ENCODE results near the gene CDH23.

CDH23 gene

DNA sequence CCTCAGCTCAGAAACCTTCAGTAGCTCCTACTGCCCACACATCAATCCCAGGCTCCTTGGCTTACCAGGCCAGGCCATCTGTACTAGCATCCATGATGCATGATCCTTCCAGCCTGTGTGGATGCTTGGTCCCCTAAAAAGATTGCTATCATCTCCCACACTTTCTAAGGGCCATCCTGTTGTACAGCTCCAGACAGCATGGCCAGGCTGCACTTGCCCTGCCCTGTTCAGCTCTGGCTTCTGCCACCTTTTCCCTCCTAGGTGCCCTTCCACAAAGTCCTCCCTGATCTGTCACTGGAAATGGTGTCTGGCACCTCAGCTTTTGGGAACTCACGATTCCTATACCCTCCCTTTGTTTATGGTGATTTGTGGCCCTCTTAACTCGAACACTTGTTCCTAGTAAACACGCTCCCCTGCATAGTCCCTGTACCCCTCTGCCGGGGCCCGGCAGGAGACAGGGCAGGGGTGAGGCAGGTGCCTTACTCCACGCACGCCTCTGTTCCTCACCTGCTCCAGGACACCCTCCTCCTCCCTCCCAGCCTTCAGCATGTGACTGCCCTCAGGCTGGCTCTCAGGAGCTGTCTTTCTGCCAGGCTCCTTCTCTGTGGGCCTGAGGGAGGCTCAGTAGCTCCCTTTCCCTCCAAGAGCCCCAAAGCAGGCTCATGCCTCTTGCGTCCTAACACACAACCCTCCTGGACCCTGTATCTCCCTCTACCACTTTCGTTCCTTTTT, 71.8 kb downstream of the CDH23 start:
- no peak for DNase-seq

GRCh38 chr10:71471006-71471405, 74.3 kb downstream of the CDH23 start:
- DNase-seq: no peak

DNA sequence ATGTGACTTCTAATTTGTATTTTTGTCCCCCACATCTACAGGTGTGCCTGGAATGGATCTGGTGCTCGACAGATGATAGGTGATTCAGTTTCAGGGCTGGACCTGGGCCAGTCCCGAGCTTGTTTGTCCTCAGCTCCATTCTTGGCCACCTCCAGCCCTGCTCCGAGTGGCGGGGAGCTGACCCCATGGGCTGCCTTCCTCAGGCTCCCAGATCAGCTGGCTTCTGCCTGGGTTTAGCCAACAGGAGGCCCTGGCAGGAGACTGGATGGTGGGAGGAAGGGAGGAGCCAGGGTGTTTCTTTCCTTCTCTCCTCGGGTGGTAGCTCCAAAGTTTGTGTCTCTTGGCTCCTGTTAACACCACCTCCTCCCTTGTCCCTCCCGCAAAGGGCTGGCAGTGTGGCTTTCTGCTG, 75.2 kb downstream of the CDH23 start:
- DNase-seq: no peak

- DNase-seq: no peak
Measured at GRCh38 chr10:71472466-71472865, 75.7 kb downstream of the CDH23 start.

- DNase-seq: no peak
Measured at GRCh38 chr10:71472912-71473311, 76.2 kb downstream of the CDH23 start.

GRCh38 chr10:71473671-71474599, 77.2 kb downstream of the CDH23 start:
- no peak for DNase-seq

DNA sequence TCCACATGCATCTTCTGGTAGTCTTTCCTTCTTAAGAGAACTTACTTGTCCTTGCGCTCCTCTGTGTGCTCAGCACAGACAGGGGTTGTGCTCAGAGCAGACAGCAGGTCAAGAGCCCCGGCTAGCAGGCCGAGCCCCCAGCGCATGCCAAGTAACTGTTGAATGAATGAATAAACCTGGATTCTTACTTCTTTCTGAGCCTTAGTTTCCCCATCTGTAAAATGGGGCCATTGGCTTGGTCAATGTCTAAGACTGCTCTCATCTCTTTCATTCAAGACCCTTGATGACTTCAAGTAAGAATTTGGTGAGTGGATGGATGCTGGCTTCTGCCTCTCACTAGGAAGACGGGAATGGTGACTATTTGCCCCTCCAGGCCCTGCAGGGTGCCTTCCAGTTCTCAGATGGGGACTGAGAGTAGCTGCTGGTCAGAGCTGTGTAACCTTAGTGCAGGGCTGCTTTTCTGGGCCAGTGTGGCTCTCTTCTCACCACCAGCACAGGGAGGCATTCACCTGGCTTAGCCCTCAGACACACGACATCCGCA, 78.1 kb downstream of the CDH23 start:
- DNase-seq: no peak

DNA sequence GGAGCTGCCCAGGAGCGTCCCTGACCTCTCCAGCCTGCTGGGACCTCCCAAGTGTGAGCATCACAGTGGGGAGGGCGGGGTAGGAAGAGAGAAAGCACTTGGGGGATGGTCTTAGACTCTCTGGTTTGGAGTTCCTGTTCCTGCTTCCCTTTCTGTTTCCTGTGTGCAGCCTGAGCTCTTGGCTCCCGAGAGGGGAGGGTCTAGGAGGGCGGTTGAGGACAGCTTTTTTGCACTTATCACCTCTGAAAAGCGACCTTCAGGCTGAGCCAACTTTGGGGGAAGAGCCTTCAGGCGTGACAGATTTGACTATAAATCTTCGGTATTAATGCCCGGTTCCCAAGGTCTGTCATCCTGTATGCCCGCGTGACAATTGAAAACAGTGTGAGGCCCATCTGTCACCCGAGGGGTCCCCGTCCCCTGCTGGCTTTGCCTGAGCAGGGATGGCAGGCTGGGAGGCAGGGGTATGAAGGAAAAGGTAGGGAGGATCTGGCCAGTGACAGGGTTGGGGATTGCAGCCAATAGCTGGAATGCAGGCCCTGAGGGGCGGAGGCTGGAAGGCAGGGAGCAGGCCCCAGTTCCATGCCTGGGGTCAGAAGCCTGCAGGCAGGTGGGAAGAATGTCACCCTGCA, 78.6 kb downstream of the CDH23 start:
- DNase-seq: no peak

DNA sequence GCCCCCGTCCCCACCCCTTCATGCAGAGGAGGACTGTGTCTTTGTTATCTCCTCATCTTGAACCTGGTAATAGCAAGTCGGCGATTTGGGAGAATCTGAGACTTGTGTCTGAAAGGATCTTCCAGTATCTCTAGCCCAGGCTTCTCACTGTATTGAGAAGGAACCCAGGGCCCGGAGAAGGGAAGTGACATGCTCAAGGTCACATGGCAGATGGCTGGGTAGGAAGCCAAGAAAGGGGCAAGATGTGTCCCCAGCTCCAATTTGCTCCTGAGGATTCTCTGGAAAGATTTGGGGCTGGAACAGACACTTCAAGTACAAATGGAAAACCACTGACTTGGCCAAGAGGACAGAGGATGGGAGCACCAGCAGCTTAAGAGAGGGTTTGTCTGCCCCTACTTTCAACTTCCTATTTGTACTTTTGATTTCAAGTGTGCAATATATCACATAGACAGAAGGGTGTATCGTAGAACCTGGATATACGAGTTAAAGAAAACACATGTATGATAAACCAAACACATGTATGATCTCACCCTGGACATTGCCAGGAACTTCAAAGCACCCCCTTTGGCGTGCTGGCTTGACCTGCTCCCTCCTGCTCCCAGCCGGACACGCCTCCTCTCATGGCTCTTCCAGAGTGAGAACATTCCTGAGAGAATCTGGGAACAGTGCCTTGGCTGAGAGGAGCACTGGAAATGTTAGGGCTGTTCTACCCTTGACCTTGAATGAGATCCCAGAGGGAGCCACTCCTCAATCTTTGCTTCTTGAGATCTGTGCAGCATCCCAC, 79.7 kb downstream of the CDH23 start:
- DNase-seq: no peak

- DNase-seq: no peak
Measured at GRCh38 chr10:71478173-71478572, 81.5 kb downstream of the CDH23 start.

GRCh38 chr10:71478813-71479365, 82.2 kb downstream of the CDH23 start:
- no peak for DNase-seq

DNA sequence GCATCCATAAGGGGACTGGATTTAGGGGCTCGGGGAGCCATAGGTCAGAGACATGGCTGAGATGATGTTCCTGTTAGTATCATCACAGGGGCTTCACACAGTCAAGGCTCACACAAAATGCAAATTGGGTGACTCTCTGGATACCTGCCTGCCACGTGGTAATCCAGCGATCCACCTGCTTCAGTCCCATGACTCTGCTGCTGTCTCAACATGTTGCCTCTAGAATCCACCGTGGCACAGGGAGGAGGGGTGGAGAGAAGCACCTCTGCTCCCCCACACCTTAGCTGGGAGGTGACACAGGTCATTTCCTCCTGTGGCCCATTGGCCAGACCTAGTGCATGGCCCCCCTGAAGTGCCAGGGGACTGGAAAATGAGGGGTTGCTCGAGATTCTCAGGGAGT, 83.1 kb downstream of the CDH23 start:
- DNase-seq: no peak

- no peak for DNase-seq
Measured at GRCh38 chr10:71480662-71481061, 83.9 kb downstream of the CDH23 start.

DNA sequence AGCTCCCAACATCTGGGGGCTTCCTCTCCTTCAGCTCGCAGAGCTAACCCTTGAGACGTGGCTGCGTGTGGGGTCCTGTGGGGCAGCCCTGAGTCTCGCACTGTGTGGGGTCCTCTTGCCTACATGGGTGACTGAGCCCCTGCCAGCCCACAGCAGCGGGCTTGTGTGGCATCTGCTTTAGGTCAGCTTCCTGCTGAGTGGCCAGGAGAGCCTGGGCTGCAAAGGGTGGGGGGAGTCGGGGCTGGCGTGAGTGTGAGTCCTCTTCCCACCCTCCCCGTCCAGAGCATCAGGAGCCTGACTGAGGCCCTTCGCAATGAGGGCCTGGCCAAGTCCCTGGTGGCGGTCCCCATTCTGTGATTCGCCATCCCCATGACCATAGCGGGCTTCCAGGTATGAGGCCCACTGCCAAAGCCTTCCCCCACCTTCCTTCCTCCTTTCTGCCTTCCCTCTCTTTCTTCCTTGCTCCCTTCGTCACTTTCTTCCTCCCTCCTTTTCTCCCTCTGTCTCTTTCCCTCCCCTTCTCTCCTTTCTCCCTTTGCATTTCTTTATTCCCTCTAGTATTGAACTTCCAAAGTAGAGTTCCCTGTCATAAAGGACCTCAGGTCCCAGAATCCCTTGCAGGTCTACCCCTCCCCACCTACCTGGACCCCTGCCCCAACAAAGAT, 85.2 kb downstream of the CDH23 start:
- no peak for DNase-seq

- DNase-seq: no peak
Measured at GRCh38 chr10:71482620-71483019, 85.9 kb downstream of the CDH23 start.

- no peak for DNase-seq
Measured at GRCh38 chr10:71483135-71483534, 86.4 kb downstream of the CDH23 start.

GRCh38 chr10:71483885-71484751, 87.4 kb downstream of the CDH23 start:
- DNase-seq: no peak

GRCh38 chr10:71486484-71487114, 89.9 kb downstream of the CDH23 start:
- DNase-seq: no peak

DNA sequence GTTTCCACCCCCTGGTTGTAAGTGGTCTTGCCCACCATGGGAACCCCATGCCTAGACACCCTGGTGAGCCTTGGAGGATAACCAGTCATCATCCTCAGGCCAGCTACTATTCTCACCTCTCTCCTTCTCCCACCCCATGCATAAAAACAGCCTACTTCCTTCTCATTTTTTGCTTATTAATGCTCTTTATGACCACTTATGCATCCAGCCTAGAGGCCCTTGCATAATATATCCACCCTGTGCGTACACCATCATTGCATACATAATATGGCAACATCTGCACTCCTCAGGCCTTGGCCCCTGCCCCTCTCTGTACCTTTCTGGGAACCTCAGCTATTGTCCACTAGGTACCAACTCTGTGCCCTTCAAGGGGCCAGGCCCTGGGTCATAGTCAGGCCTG, 91.0 kb downstream of the CDH23 start:
- DNase-seq: no peak

DNA sequence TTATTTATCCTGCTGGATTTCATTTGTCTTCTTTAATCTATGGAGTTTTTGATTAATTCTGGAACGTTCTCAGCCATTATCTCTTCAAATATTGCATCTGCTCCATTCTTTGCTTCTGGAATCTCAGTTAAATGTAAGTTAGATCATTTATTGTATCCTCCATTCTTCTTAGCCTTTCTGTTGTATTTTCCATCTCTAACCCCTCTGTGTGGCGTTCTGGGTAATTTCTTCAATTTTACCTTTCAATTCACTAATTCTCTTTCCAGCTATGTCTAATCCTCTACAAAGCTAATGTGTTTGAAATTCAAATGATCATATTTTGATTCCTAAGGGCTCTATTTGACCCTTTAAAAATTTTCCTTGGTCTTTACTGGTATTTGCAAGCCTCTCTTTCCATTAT, 92.4 kb downstream of the CDH23 start:
- DNase-seq: no peak
